ENCODE results near the gene RAPGEFL1. TPM values are rescaled to one million over a fixed set of nuclear protein-coding genes. Genes with fewer than 3 reads are reported as not detected.

Gene RAPGEFL1
- total and polyA plus RNA-seq, 10 of the 15 experiments (the other 5 are each of a cell fraction or from before 2014, with no cell fraction given): 0.13 to 3.2 (median 1.5) TPM

GRCh38 chr17:40224718-40225550 lies 47.7 kb downstream of the RAPGEFL1 start:
- POLR2A ChIA-PET: no interaction called here
- TF ChIP-seq KLF5 (IDR thresholded peaks at IDR 0.05; ENCODE audit: partially characterized antibody) (no peak), RELA (IDR thresholded peaks at IDR 0.05; ENCODE audit: borderline replicate concordance, partially characterized antibody) (no peak), RFX5 (IDR thresholded peaks at IDR 0.05; ENCODE audit: low read depth, low read length) (no peak), ZNF207 (IDR thresholded peaks at IDR 0.05; ENCODE audit: borderline replicate concordance) (no peak), ATF7 (IDR thresholded peaks at IDR 0.05; ENCODE audit: low read depth) (no peak), WRNIP1 (IDR thresholded peaks at IDR 0.05; ENCODE audit: borderline replicate concordance, low read depth, low read length) (no peak), STAT1 (conservative IDR thresholded peaks at IDR 0.05) (no peak), ZNF217 (IDR thresholded peaks at IDR 0.05) (no peak), BRCA1 (IDR thresholded peaks at IDR 0.05; ENCODE audit: low read depth, low read length) (no peak)
- TF ChIP-seq, protein P1, sequence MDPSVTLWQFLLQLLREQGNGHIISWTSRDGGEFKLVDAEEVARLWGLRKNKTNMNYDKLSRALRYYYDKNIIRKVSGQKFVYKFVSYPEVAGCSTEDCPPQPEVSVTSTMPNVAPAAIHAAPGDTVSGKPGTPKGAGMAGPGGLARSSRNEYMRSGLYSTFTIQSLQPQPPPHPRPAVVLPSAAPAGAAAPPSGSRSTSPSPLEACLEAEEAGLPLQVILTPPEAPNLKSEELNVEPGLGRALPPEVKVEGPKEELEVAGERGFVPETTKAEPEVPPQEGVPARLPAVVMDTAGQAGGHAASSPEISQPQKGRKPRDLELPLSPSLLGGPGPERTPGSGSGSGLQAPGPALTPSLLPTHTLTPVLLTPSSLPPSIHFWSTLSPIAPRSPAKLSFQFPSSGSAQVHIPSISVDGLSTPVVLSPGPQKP (IDR thresholded peaks at IDR 0.05; ENCODE audit: low read depth, low read length): no peak
- TF ChIP-seq, protein P2, sequence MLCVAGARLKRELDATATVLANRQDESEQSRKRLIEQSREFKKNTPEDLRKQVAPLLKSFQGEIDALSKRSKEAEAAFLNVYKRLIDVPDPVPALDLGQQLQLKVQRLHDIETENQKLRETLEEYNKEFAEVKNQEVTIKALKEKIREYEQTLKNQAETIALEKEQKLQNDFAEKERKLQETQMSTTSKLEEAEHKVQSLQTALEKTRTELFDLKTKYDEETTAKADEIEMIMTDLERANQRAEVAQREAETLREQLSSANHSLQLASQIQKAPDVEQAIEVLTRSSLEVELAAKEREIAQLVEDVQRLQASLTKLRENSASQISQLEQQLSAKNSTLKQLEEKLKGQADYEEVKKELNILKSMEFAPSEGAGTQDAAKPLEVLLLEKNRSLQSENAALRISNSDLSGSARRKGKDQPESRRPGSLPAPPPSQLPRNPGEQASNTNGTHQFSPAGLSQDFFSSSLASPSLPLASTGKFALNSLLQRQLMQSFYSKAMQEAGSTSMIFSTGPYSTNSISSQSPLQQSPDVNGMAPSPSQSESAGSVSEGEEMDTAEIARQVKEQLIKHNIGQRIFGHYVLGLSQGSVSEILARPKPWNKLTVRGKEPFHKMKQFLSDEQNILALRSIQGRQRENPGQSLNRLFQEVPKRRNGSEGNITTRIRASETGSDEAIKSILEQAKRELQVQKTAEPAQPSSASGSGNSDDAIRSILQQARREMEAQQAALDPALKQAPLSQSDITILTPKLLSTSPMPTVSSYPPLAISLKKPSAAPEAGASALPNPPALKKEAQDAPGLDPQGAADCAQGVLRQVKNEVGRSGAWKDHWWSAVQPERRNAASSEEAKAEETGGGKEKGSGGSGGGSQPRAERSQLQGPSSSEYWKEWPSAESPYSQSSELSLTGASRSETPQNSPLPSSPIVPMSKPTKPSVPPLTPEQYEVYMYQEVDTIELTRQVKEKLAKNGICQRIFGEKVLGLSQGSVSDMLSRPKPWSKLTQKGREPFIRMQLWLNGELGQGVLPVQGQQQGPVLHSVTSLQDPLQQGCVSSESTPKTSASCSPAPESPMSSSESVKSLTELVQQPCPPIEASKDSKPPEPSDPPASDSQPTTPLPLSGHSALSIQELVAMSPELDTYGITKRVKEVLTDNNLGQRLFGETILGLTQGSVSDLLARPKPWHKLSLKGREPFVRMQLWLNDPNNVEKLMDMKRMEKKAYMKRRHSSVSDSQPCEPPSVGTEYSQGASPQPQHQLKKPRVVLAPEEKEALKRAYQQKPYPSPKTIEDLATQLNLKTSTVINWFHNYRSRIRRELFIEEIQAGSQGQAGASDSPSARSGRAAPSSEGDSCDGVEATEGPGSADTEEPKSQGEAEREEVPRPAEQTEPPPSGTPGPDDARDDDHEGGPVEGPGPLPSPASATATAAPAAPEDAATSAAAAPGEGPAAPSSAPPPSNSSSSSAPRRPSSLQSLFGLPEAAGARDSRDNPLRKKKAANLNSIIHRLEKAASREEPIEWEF (IDR thresholded peaks at IDR 0.05; ENCODE audit: insufficient replicate concordance, low read depth, low read length): no peak
- TF ChIP-seq, protein P3, sequence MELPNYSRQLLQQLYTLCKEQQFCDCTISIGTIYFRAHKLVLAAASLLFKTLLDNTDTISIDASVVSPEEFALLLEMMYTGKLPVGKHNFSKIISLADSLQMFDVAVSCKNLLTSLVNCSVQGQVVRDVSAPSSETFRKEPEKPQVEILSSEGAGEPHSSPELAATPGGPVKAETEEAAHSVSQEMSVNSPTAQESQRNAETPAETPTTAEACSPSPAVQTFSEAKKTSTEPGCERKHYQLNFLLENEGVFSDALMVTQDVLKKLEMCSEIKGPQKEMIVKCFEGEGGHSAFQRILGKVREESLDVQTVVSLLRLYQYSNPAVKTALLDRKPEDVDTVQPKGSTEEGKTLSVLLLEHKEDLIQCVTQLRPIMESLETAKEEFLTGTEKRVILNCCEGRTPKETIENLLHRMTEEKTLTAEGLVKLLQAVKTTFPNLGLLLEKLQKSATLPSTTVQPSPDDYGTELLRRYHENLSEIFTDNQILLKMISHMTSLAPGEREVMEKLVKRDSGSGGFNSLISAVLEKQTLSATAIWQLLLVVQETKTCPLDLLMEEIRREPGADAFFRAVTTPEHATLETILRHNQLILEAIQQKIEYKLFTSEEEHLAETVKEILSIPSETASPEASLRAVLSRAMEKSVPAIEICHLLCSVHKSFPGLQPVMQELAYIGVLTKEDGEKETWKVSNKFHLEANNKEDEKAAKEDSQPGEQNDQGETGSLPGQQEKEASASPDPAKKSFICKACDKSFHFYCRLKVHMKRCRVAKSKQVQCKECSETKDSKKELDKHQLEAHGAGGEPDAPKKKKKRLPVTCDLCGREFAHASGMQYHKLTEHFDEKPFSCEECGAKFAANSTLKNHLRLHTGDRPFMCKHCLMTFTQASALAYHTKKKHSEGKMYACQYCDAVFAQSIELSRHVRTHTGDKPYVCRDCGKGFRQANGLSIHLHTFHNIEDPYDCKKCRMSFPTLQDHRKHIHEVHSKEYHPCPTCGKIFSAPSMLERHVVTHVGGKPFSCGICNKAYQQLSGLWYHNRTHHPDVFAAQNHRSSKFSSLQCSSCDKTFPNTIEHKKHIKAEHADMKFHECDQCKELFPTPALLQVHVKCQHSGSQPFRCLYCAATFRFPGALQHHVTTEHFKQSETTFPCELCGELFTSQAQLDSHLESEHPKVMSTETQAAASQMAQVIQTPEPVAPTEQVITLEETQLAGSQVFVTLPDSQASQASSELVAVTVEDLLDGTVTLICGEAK (IDR thresholded peaks at IDR 0.05; ENCODE audit: borderline replicate concordance): no peak

More at GRCh38 chr17:40224718-40225550, 47.7 kb downstream of the RAPGEFL1 start:
- Histone ChIP-seq H3K27ac (ENCODE audit: control insufficient read depth, insufficient read depth) (no peak overlapping the region), H3K4me2 (ENCODE audit: control insufficient read depth, insufficient read depth) (no peak overlapping the region), H3K27me3 (replicated peaks in 1 of 2; ENCODE audit: control insufficient read depth in 2 of 2, insufficient read depth in 2 of 2, low read length in 1 of 2) (no peaks in the 10 kb centered on the region), H3K9ac (ENCODE audit: control insufficient read depth, insufficient read depth, low read length) (no peak overlapping the region), H3K79me2 (ENCODE audit: control insufficient read depth, insufficient read depth, low read length) (peaks cover 29% of the 10 kb centered on the region), H3K4me1 (ENCODE audit: control insufficient read depth, insufficient read depth, low read length) (no peaks in the 10 kb centered on the region), H3K36me3 (ENCODE audit: control insufficient read depth in 2 of 2, insufficient read depth in 2 of 2, low read length in 1 of 2) (no peaks in the 10 kb centered on the region; a peak in 1 of 4 replicates), H2AFZ (ENCODE audit: control insufficient read depth, low read depth, low read length) (no peak overlapping the region), H4K20me1 (ENCODE audit: control insufficient read depth, insufficient read depth) (no peaks in the 10 kb centered on the region), H3K4me3 (no peak overlapping the region), H3K9me3 (replicated peaks; ENCODE audit: control insufficient read depth, insufficient read depth, low read length) (no peaks in the 10 kb centered on the region)
- in situ Hi-C loops (cut with MboI) (no loop called here), intact Hi-C loops (cut with micrococcal nuclease; ENCODE audit: unreplicated experiment) (no loop called here)
- no peak for ATAC-seq
- ChIA-PET CTCF (interaction anchor here (0.9 to 1.5 kb wide), 7 partner anchors 13 to 130 kb away, joined by 3 to 4 read pairs (median 3); no protein-coding TSS in a partner anchor), SMC1A (ENCODE audit: uncharacterized antibody, unreplicated experiment) (interaction anchor here (0.9 kb wide), 1 partner anchor 58 kb away, joined by 5 read pairs; no protein-coding TSS in a partner anchor), RAD21 (ENCODE audit: unreplicated experiment) (interaction anchor here (0.7 kb wide), 2 partner anchors 15 to 105 kb away, joined by 3 to 4 read pairs; no protein-coding TSS in a partner anchor)
- FAIRE-seq: no peak
- 89% methylated on average over 5 of the region's 5 CpGs for WGBS (ENCODE audit: insufficient coverage, insufficient replicate concordance, low lambda C conversion rate, missing lambda C conversion rate)
- TSS peak; percentile 22 for BruUV-seq (replicated peaks)
- DNase-seq (ENCODE audit: low read depth, low spot score): no peak
